HG03432 (cell line): ENCODE results near the gene AFAP1.

Source experiments
- ATAC-seq: cut with Tn5 transposase; IDR thresholded peaks from one replicate; pipeline ENCODE4 v1.9.1; 2021; ENCODE audit warnings: mild to moderate bottlenecking, moderate library complexity; ENCODE audit not compliant: unreplicated experiment

Gene AFAP1

DNA sequence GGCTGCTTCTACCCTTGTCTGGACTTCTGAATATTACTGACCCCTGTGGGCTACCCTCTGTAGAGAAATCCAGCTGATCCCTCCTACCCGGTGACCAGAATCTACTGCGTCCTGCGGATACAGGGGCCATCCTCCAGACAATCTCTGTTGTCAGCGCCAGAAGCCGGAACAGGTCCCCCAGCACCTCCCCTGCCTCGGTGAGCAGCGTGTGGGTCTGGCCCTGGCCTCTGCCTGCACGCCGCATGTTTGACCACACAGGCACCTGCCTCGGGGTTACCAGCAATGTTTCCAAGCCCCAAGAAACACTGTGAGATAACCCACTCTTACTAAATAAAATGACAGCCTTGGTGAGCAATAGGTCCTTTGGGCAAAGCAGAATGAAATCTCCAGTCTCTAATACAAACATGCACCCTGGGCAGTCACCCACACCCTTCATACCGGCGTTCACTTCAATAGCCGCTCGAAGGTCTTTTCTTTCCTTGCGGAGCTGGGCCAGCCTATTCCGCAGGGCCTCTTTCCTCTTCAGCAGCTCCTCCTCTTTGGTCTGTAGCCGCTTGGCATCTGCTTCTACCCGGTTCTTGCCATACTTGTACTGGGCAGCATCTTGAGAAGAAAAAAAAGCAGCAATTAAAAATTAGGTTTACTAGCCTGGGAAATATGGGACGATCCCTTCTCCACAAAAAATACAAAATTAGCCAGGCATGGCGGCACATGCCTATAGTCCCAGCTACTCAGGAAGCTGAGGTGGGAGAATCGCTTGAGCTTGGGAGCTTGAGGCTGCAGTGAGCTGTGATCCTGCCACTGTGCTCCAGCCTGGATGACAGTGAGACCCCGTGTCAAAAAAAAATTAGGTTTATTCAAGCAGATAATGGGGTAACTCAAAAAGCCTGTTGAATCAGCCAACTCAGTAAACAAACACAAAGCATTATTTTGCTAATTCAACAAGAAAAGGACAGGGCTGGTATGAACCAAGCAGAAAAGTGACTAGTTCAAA lies 165.1 kb downstream of the AFAP1 start:
- ATAC-seq: no peak

DNA sequence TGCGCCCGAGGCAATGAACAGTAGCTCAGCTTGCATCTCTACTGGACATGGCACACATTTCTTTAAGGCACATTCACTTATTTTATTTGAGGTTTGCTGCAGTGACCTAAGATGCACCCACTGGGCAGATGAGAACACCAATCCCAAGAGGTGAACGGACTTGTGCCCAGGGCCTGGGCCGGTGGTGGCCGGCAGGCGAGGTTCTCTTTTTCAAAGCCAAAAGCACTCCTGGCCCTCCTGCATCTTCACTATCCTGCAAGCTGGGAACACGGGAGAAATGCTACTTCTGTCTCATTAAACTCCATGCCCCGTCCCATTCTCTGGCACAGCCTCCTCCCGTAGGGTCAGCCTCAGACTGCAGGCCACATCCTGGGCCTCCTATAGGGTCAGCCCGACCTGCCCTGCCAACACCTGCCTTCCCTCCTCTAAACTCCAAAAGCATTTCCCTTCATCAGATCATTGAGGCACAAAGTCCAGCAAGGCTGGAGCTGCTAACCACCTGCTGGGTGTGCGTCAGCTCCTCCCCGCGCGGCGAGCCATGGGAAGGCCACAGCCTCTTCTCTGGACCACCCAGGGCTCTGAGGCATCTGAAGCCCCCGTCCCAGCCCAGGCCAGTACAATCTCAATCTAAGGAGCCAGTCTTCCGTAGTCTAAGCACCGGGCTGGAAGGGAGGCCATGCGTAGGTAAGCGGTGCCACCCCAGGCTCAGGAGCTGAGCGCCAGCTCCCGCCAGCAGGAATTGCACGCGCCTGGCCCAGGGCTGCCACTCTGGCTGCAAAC lies 166.1 kb downstream of the AFAP1 start:
- ATAC-seq: no peak

DNA sequence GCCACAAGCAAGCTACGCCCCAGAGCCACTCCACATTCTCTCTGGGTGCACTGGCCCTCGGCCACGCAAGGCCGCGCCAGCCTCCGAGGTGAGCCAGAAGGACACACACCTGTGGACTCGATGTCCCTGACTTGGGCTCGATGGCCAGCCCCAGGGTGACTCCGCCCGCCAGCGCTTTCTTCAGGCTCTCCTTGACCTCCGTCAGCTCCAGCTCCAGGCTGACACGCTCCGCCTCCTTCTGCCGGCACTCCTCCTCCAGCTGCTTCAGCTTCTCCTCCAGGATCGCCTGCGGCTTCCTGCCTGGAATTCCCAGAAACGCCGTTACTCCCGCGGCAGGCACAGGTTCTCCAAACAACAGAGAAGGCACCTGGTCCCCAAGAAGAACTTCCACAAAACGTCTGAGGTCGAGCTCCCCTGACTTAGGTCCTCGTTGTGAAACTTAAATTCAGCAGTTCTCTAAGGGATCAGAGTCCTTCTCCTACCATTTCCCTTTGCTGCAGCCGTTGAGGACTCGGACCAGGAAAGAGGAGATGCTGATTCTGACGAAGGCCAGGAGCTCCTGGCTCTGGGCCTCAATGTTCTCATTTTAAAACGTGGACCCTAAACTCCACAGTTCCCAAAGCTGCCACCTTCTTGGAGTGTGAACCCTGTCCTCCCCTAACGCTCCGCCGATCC lies 166.8 kb downstream of the AFAP1 start:
- ATAC-seq: no peak

DNA sequence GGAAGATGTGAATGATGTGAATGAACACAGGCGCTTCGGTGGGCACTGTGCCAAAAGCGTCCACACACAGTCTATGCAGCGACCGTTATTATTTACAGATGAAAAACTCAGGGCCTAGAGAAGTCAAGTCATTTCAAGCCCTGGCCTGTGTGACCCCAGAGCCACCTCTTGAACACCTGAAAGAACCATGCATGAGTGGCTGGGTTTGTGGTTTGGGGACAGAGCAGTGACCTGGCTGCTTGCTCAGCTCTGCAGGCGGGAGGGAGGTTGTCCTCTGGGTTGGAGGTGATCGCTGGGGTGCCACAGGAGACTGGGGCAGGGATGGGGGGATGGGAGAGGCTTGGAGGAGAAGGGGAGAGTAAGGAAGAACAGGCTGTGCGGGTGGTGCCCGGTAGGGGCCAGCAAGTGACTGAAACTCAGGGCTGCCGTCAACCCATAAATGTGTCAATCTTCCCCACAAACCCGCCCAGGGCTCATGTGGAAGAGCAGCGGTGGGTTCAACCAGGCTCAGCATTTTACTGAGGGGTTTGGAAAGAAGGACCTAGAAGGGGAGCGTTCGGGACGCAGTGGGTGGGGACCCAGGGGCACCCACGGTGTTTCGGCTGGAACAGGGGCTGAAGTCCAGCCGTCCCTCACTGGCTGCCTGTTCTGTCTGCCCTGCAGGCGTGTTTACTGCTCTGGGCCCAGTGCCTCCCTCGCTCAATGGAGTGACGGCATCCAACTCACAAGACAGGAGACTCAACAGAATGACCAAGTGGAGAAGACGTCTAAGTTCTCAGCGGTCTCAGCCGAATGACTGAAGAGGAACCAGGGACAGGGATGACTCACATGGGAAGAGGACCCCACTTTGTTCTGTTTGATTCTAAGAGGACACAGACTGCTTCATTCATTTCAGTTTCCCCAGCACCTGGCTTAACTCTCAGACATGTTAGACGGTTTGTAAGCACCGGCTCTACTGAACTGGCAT lies 167.8 kb downstream of the AFAP1 start:
- peak; percentile 89 for ATAC-seq

DNA sequence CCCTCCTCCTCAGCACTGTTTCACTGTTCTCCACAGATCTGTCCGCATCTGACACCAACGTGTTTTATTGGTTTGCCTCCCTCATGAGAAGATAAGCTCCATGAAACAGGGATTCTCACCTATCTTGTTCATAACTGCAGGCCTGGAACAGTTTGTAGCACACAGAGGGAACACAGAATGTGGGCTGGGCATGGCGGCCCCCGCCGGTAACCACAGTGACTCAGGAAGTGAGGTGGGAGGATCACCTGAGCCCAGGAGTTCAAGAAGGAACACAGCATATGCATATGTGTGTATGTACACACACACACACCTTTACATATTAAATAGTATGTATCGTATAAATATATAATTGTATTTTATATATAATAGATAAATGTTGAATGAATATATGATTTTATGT lies 168.6 kb downstream of the AFAP1 start:
- no peak for ATAC-seq

DNA sequence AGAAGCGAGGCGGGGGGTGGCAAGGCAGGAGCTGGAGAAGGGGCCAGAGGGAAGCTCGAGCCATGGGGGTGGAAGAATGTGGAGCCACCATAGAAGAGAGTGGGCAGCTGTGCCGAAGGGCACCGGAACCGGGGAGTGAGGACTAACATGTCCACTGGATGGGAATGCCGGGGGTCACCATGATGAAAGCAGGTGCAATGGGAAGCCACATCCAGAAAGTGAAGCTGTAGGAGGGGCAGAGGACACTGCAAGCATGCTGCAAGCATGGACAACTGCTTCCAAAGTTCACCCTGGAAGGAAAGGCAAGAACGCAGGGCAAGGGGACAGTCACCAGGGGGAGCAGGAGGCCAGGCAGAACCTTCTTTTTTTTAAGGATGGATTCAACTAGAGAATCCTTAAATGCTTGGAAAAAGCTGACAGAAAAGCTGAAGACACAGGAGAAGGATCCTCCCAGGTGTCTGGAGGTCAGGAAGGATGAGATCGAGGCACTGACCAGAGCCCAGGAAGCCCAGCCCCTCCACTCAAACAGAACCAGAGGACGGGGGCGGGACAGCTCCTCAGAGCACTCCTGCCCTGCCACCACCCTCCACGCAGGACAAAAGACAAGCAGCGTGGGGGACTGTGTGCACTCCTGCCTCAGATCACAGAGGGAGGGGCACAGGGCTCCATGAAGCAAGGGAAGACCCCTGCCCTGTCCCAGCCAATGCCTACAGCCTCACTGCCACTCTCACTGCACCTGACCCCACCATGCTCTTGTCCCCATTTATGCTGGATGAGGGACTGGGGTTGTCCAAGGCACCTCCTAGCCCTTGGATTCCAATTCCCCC lies 169.2 kb downstream of the AFAP1 start:
- ATAC-seq: no peak

DNA sequence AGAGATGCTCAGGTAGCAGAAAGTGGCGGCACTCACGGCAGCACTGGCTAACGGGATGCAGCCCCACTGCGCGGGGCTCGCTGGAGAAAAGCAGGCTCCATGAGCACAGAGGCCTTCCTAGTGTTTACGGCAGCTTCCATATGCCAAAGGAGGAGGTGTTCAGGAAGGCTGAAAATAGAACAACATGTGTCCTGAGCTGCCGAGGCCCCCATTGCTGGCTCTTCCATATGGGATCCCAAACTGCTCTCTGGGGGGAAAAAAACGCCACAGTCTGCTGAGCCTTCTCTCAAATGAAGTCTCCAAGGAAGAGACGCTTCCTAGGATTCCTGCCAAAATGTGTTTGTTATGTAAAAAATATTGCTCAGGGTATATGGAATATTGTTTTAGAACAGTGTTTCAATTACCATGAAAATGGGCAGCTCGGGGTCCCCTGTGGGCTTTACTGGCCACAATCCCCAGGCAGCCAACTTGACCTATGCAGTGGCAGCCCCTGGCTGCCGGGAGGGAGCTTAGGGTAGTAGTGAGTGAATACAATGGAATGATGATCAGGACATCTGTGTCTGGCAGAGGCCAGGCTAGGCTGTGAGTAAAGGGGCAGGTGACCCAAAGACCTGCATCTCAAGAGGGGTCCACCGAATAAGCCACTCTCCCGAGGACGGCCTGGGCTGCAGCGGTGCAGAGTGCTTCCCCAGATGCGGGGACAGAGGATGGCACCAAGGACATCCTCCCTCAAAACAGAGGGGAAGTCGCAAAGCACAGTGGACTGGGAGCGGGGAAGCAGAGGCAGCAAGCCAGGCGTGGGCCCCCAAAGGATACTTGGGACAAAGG lies 170.1 kb downstream of the AFAP1 start:
- ATAC-seq: no peak

DNA sequence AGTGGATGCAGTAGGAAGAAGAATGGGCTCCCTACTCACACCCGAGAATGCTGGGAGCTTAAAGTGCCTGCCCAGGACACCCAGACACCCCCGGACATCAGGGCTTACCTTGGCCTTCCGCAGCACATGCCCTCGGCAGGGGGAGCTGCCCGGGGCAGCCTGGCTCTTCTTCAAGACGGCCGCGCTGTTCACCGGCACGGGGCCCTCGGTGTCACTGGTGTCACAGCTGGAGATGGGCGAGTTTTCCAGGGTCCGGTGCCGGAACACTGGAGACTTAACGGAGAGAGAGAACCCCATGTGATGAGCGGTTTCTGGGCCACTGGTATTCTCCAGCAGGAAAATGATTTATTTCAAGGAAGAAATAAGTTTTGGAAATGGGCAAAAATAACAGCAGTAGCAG lies 170.9 kb downstream of the AFAP1 start:
- no peak for ATAC-seq

DNA sequence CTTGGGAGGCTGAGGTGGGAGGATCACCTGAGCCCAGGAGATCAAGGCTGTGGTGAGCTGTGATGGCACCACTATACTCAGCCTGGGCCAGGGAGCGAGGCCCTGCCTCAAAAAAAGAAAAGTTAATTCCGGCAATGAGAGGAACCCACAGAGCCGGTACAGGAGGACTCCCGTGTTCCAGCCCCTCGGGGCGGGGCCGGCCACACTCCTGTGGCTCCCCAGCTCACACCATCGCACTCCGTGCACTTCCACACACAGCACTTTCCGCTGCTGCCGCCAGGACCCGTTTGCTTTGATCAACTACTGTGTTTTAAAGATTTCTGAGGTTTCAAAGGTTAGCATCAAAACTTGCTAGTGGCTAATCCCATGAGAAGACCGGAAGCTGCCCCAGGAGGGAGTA lies 171.7 kb downstream of the AFAP1 start:
- ATAC-seq: no peak

DNA sequence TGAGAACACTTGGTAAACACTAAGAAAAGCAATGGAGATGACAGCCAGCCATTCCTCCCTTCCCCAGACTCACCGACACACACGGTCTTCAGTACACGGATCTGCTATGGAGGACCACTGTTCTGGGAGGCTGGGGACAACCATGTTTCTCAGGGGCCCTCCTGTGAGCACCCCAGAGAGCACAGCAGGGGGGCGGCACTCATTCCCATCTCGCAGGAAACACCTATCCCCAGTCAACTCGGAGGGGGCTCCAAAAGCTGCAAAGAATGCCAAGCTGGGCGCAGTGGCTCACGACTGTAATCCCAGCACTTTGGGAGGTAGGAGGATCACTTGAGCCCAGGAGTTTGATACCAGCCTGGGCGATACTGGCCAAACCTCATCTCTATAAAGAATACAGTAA lies 172.1 kb downstream of the AFAP1 start:
- no peak for ATAC-seq

DNA sequence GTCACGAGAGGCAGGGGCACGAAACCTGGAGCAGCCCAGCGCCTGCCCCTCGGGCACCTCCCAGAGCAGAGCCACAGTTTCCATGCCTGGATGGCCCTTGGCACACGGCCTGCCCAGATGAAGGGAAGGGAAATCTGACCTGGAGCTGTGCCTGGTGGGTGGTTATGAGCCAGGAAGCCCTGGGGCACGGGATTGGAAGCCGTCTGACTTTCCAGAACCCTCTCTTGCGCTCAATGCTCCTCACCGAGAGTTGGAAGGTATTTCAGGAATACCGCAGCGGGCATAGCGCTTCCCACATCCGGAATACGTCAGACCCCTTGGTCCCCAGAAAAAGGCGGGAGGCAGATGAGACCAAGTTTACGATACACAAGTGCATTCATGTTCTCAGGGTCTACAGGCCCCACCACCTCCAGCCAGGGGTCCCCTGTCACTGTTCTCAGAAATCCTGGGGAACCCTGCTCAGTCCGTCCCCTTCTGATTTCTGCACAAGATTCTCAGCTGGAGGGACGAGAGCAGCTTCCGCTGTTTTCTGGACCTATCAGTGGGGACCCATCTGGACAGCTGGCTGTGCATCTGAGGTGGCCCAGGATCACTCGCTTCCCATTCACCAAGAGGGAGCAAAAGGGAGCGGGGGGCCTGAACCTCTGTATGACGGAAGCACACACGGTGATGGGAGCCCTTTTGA lies 172.9 kb downstream of the AFAP1 start:
- ATAC-seq: no peak

DNA sequence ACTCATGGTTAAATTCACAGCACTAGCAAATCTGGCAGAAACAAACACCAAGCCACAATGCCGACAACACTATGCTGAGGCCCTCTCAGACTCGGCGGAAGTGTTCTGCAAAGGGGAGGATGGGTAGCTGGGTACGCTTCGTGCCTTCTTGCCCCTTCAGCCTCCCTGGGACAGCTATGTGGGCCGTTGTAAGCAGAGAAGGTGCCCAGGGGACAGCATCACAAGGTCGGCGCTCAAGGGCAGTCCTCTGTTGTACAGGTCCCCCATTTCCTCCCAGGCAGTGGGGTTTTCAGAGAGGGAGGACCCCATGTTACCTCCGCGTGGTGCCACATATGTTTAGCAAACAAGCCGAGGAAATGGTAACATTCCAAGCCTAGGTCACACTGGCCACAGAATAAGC lies 173.6 kb downstream of the AFAP1 start:
- no peak for ATAC-seq

DNA sequence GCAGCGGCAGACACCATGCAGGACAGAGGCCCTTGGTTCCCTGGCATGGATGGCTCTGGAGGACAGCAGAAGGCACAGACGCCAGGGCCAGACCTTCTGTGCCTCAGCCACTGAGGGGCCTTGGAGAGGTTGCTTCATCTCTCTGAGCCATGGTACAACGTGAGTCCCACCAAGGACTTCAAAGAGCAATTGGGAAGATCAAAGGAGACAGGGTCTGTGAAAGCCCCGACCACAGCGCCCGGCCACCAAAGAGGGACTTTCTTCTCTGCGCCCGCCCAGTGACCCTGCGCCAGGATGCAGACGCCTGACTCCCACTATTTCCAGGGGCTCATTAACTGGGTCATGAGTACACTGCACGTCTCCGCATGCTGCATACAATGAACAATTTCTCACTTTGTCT lies 174.0 kb downstream of the AFAP1 start:
- ATAC-seq: no peak

DNA sequence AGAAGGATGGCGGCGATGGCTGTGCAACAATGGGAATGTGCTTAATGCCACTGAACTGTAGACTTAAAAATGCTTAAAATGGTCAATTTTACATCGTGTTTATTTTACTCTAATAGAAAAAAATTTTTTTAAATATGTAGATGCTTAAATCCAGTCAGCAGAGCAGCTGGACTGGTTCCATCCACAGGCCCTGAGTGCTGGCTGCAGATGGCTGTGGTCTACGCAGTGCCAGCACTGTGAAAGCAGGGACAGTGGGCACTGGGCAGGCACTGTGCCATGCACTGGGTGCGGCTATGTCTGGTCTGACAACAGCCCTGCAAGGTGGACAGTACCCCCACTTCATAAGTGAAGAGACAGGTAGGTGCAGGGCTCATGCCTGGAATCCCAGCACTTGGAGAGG lies 175.2 kb downstream of the AFAP1 start:
- no peak for ATAC-seq

DNA sequence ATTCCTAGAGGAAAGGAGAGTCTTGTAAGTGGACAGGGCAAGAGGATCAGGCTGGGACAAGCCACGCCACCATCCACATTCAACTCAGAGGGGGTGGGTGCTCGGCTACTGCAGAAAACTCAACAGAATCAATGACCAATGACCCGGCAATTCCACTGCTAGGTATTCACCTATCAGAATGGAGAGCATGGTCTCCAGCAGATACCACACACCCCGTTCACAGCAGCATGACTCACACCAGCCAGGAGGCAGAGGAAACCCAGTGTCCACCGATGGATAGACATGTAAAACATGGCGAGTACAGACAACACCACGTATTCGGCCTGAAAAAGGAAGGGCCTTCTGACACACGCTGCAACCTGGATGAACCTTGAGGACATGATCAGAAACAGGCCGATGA lies 175.9 kb downstream of the AFAP1 start:
- no peak for ATAC-seq

DNA sequence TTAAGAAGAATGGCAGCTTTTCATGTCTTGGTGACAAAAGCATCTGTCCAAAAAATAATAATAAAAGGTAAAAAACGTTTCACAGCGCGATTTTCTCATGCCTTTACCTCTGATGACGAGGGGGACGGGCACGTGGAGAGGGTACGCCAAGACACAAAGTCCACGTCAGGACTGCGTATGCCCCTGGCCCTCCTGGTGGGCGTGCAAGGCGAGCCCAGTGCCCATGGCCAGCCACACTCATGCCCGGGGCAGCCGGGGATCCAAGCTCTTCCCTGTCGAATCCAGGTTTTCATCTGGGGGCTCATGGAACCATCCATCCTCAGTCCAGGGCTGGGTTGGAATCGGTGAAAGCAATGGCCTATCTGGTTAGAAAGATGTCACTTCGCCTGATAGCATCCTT lies 176.6 kb downstream of the AFAP1 start:
- ATAC-seq: no peak

DNA sequence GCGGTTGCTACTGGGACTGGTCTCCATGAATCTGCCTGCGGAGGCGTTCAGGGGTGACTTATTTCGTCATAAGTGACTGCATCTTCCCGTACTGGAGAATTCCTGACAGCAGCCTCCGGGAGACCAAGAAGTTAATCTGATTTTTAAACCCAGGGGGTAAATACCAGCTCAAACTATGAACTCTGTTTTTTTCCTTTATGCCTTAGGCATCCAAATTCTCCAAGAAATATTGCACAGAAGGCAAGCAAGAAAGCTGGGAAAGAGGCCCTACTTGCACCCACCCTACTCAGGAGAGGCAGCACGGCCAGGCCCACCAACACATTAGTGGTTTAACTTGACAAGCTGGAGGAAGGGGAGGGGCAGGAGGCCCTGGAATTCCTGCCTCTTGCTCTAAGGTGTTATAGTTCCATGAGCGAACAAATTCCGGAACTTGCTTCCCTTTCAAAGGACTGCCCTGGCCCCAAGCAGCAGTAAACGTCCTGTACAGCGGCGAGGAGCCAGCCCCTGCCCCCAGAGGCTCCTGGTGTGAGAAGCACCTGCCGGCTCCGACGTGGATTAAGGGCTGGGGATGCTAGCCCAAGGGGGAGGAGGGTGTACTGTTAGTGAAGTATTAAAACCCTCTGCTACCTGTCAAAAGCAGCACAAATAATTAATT lies 177.2 kb downstream of the AFAP1 start:
- no peak for ATAC-seq
